ENCODE results near the gene KCNB1. TPM values are rescaled to one million over a fixed set of nuclear protein-coding genes. Genes with fewer than 3 reads are reported as not detected.

Gene KCNB1
- polyA plus RNA-seq, 1 experiment = 0.06 TPM

- H3K27ac ChIP-seq (ENCODE audit: low read depth, low read length) = no peak overlapping the region
- peaks cover 23% of the 10 kb centered on the region for H3K27me3 ChIP-seq (ENCODE audit: control insufficient read depth, insufficient read depth, low read length)
- no peak for TF ChIP-seq CTCF (IDR thresholded peaks at IDR 0.05; ENCODE audit: low read depth, low read length)
- no peak for DNase-seq (ENCODE audit: low read depth, low spot score)
- CTCF ChIA-PET = interaction anchor here (0.7 to 1.6 kb wide), 2 partner anchors 102 to 103 kb away, joined by 3 to 6 read pairs; no protein-coding TSS in a partner anchor
- no peak overlapping the region for H3K4me3 ChIP-seq (ENCODE audit: low read depth, low read length)
- POLR2A ChIA-PET = interaction anchor here (0.7 kb wide), 1 partner anchor 327 kb away, joined by 3 read pairs; no protein-coding TSS in a partner anchor
- H3K9me3 ChIP-seq (ENCODE audit: control insufficient read depth, insufficient read depth, low read length) = no peaks in the 10 kb centered on the region
Observed at GRCh38 chr20:49381558-49382493, 100.6 kb downstream of the KCNB1 start.

GRCh38 chr20:49380337-49380780 lies 102.1 kb downstream of the KCNB1 start:
- ChIA-PET CTCF (interaction anchor here (1.6 kb wide), 1 partner anchor 104 kb away, joined by 6 read pairs; no protein-coding TSS in a partner anchor), POLR2A (no interaction called here)
- Histone ChIP-seq H3K9me3 (ENCODE audit: control insufficient read depth, insufficient read depth, low read length) (no peaks in the 10 kb centered on the region), H3K4me3 (ENCODE audit: low read depth, low read length) (no peak overlapping the region), H3K27me3 (ENCODE audit: control insufficient read depth, insufficient read depth, low read length) (peaks cover 21% of the 10 kb centered on the region), H3K27ac (ENCODE audit: low read depth, low read length) (no peak overlapping the region)
- DNase-seq (ENCODE audit: low read depth, low spot score) = no peak
- no peak for TF ChIP-seq CTCF (IDR thresholded peaks at IDR 0.05; ENCODE audit: low read depth, low read length)

- Histone ChIP-seq H3K27ac (ENCODE audit: low read depth, low read length) (no peak overlapping the region), H3K9me3 (ENCODE audit: control insufficient read depth, insufficient read depth, low read length) (no peaks in the 10 kb centered on the region; the same call in 1 of the 2 replicates), H3K27me3 (ENCODE audit: control insufficient read depth, insufficient read depth, low read length) (peaks cover 25% of the 10 kb centered on the region), H3K4me3 (ENCODE audit: low read depth, low read length) (no peak overlapping the region)
- ChIA-PET CTCF (no interaction called here), POLR2A (no interaction called here)
- no peak for TF ChIP-seq CTCF (IDR thresholded peaks at IDR 0.05; ENCODE audit: low read depth, low read length)
- no peak for DNase-seq (ENCODE audit: low read depth, low spot score)
Observed at GRCh38 chr20:49379338-49379737, 103.1 kb downstream of the KCNB1 start.

- Histone ChIP-seq H3K9me3 (ENCODE audit: control insufficient read depth, insufficient read depth, low read length) (no peaks in the 10 kb centered on the region; the same call in 1 of the 2 replicates), H3K4me3 (ENCODE audit: low read depth, low read length) (no peak overlapping the region), H3K27ac (ENCODE audit: low read depth, low read length) (no peak overlapping the region), H3K27me3 (ENCODE audit: control insufficient read depth, insufficient read depth, low read length) (peaks cover 33% of the 10 kb centered on the region)
- CTCF ChIA-PET = no interaction called here
- POLR2A ChIA-PET = no interaction called here
- TF ChIP-seq CTCF (IDR thresholded peaks at IDR 0.05; ENCODE audit: low read depth, low read length) = no peak
- DNase-seq (ENCODE audit: low read depth, low spot score) = no peak
Observed at GRCh38 chr20:49377326-49377725, 105.1 kb downstream of the KCNB1 start.

GRCh38 chr20:49375170-49375569 lies 107.3 kb downstream of the KCNB1 start:
- no peak for DNase-seq (ENCODE audit: low read depth, low spot score)
- H3K4me3 ChIP-seq (ENCODE audit: low read depth, low read length) = no peak overlapping the region
- H3K27me3 ChIP-seq (ENCODE audit: control insufficient read depth, insufficient read depth, low read length) = peaks cover 33% of the 10 kb centered on the region
- ChIA-PET CTCF (interaction anchor here (0.5 to 1.5 kb wide), 3 partner anchors 9 to 168 kb away, joined by 3 to 6 read pairs (median 3); no protein-coding TSS in a partner anchor), POLR2A (no interaction called here)
- H3K9me3 ChIP-seq (ENCODE audit: control insufficient read depth, insufficient read depth, low read length) = no peaks in the 10 kb centered on the region; the same call in 1 of the 2 replicates
- H3K27ac ChIP-seq (ENCODE audit: low read depth, low read length) = no peak overlapping the region
- TF ChIP-seq CTCF (IDR thresholded peaks at IDR 0.05; ENCODE audit: low read depth, low read length) = no peak
